Measurements from ENCODE around the gene KIF26B. TPM values are rescaled to one million over a fixed set of nuclear protein-coding genes. Genes with fewer than 3 reads are reported as not detected.

KIF26B gene
- total RNA-seq, 1 donor from 2014 or later, result 5.1 TPM

DNA sequence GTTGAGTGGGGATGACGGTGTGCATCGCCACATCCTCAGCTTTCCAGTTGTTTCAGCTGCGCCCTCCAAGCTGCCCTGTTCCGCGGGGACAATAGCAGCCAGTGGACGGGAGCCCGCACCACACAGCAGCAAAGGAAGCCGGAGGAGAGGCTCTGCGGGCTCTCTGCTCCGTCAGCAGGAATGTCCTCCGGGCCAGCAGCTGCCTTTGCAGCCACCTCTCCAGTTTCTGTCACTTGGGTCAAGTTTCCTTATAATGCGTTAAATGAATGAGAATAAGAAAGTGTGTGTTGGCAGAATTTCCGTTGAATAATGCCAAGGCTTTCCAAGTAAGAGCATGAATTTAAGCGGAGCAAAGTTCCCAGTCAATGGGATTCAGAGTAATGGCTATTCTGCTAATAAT is 263.3 kb downstream of the KIF26B start:
- H3K9me3 Mint-ChIP-seq (ENCODE audit: low read depth), result no peaks in the 10 kb centered on the region
- H3K4me3 Mint-ChIP-seq (ENCODE audit: low read depth), result no peak overlapping the region
- H3K36me3 Mint-ChIP-seq (ENCODE audit: insufficient read depth), result no peaks in the 10 kb centered on the region
- H3K4me1 Mint-ChIP-seq (ENCODE audit: low read depth), result peaks cover 2% of the 10 kb centered on the region
- TF ChIP-seq, protein P1, sequence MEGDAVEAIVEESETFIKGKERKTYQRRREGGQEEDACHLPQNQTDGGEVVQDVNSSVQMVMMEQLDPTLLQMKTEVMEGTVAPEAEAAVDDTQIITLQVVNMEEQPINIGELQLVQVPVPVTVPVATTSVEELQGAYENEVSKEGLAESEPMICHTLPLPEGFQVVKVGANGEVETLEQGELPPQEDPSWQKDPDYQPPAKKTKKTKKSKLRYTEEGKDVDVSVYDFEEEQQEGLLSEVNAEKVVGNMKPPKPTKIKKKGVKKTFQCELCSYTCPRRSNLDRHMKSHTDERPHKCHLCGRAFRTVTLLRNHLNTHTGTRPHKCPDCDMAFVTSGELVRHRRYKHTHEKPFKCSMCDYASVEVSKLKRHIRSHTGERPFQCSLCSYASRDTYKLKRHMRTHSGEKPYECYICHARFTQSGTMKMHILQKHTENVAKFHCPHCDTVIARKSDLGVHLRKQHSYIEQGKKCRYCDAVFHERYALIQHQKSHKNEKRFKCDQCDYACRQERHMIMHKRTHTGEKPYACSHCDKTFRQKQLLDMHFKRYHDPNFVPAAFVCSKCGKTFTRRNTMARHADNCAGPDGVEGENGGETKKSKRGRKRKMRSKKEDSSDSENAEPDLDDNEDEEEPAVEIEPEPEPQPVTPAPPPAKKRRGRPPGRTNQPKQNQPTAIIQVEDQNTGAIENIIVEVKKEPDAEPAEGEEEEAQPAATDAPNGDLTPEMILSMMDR (IDR thresholded peaks at IDR 0.05; ENCODE audit: unreplicated experiment), result no peak
- DNase-seq (ENCODE audit: low spot score, unreplicated experiment), result no peak
- H3K27ac Mint-ChIP-seq, result no peak overlapping the region
- peaks cover 2% of the 10 kb centered on the region for H3K27me3 Mint-ChIP-seq

DNA sequence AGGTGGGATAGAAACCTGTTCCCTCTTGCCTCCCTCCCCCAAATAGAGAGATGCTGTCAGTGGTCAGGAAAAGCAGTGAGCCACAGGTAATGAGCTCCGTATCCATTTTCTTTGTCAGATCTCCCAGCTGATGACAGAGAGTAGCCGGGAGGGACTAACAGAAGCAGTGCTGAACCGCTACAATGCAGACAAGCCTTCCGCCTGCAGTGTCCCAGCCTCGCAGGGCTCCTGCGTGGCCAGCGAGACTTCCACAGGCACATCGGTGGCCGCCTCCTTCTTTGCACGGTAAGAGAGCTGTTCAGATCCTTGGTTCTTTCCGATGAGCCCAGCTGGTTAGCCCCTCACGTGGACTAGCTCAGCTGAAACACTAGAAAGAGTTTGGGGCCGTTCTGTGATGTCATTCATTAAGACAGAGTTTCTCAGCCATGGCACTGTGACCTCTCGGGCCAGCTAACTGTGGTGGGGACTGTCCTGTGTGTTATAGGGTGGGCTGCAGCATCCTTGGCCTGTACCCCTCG is 264.7 kb downstream of the KIF26B start:
- peaks cover 1% of the 10 kb centered on the region for H3K4me1 Mint-ChIP-seq (ENCODE audit: low read depth)
- DNase-seq (ENCODE audit: low spot score, unreplicated experiment), result no peak
- TF ChIP-seq, protein P1 (IDR thresholded peaks at IDR 0.05; ENCODE audit: unreplicated experiment), result no peak
- no peaks in the 10 kb centered on the region for H3K36me3 Mint-ChIP-seq (ENCODE audit: insufficient read depth)
- H3K9me3 Mint-ChIP-seq (ENCODE audit: low read depth), result no peaks in the 10 kb centered on the region
- H3K27me3 Mint-ChIP-seq, result peaks cover 2% of the 10 kb centered on the region
- no peak overlapping the region for H3K27ac Mint-ChIP-seq
- H3K4me3 Mint-ChIP-seq (ENCODE audit: low read depth), result no peak overlapping the region

DNA sequence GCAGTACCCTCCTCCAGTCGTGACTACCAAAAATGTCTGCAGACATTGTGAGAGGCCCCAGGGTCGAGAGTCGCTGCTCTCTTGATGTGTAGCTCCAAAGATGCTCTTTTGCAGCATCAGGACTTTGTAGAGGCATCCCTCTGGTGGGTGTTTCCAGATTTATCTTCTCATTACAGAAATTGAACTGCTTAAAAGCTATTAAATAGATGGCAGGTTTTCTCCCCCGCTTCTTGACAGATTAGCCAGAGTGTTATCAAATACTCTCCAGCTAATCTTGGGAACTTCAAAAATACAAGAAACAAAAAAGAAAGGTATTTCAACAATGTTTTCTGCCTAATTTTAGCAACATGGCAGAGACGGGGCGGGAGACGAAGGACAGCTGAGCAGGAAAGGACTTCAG is 265.2 kb downstream of the KIF26B start:
- H3K36me3 Mint-ChIP-seq (ENCODE audit: insufficient read depth), result no peaks in the 10 kb centered on the region
- H3K4me1 Mint-ChIP-seq (ENCODE audit: low read depth), result no peaks in the 10 kb centered on the region
- H3K4me3 Mint-ChIP-seq (ENCODE audit: low read depth), result no peak overlapping the region
- H3K27ac Mint-ChIP-seq, result no peak overlapping the region
- peaks cover 2% of the 10 kb centered on the region for H3K27me3 Mint-ChIP-seq
- TF ChIP-seq, protein P1 (IDR thresholded peaks at IDR 0.05; ENCODE audit: unreplicated experiment), result no peak
- DNase-seq (ENCODE audit: low spot score, unreplicated experiment), result no peak
- H3K9me3 Mint-ChIP-seq (ENCODE audit: low read depth), result no peaks in the 10 kb centered on the region

DNA sequence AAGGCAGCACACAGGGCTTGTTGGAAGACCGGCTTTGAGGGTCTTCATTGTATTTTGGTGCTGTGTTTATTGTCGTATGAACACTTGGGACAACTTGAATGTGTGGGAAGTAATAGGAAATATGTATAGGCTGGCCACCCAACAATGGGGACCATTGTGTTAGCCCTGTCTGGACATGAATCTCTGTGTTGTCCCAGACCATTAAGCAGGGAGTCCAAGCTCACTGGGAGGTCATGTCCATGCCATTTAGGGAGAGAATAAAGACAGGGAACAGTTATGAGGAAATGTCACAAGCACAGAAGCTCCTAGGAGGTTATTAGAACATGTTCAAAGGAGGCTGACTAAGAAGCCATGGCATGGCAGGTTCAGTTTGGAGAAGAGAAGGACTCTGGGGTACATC is 266.1 kb downstream of the KIF26B start:
- Mint-ChIP-seq H3K4me1 (ENCODE audit: low read depth) (no peaks in the 10 kb centered on the region), H3K27me3 (peaks cover 2% of the 10 kb centered on the region), H3K36me3 (ENCODE audit: insufficient read depth) (no peaks in the 10 kb centered on the region), H3K27ac (no peak overlapping the region), H3K9me3 (ENCODE audit: low read depth) (no peaks in the 10 kb centered on the region), H3K4me3 (ENCODE audit: low read depth) (no peak overlapping the region)
- TF ChIP-seq, protein P1 (IDR thresholded peaks at IDR 0.05; ENCODE audit: unreplicated experiment), result no peak
- no peak for DNase-seq (ENCODE audit: low spot score, unreplicated experiment)

DNA sequence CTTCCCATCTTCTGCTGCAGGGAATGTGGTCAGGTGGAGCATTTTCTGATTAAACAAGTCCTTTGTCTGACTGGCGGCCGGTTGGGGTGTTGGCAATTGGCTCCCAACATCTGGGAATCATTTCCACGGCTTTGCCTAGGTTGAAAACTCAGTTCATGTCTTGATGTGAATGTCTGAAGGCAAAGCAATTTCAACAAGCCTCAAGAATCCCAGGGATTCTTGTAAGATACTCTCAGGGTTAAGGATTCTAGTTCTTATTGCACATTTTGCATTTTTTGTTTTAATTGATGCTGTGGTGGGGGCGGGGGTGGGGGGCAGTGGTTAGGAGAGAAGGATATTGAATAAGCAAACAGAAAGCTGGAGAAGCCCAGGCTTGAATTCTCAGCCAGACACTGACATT is 273.9 kb downstream of the KIF26B start:
- Mint-ChIP-seq H3K36me3 (ENCODE audit: insufficient read depth) (peaks cover 2% of the 10 kb centered on the region), H3K4me3 (ENCODE audit: low read depth) (no peak overlapping the region)

More for the DNA sequence above, 273.9 kb downstream of the KIF26B start:
- Mint-ChIP-seq H3K27me3 (no peaks in the 10 kb centered on the region), H3K27ac (no peak overlapping the region), H3K9me3 (ENCODE audit: low read depth) (no peaks in the 10 kb centered on the region), H3K4me1 (ENCODE audit: low read depth) (no peaks in the 10 kb centered on the region)
- no peak for DNase-seq (ENCODE audit: low spot score, unreplicated experiment)
- TF ChIP-seq, protein P1 (IDR thresholded peaks at IDR 0.05; ENCODE audit: unreplicated experiment), result no peak

All from progenitor cell of endocrine pancreas (in vitro differentiated cells).